Nephron progenitor cell (in vitro differentiated cells): ENCODE measurements around the gene MAP1LC3B2.

Experiments used
- DNase-seq: peaks from one replicate; pipeline ENCODE4 v3.0.0; 2021
- H3K27ac Mint-ChIP-seq: 2 replicates; pipeline ENCODE4 v1.8.0; 2021; ENCODE audit warnings: mild to moderate bottlenecking, moderate library complexity, mixed read lengths
- H3K27me3 Mint-ChIP-seq: 2 replicates; pipeline ENCODE4 v1.8.0; 2021; ENCODE audit warnings: mild to moderate bottlenecking, low read depth, mixed read lengths; ENCODE audit not compliant: poor library complexity
- H3K36me3 Mint-ChIP-seq: 2 replicates; pipeline ENCODE4 v1.8.0; 2021; ENCODE audit warnings: low read depth, mixed read lengths
- H3K4me1 Mint-ChIP-seq: 2 replicates; pipeline ENCODE4 v1.8.0; 2021; ENCODE audit warnings: mixed read lengths
- H3K4me3 Mint-ChIP-seq: 2 replicates; pipeline ENCODE4 v1.8.0; 2021; ENCODE audit warnings: mild to moderate bottlenecking, moderate library complexity, mixed read lengths
- H3K9me3 Mint-ChIP-seq: 2 replicates; pipeline ENCODE4 v1.8.0; 2021; ENCODE audit warnings: mild to moderate bottlenecking, moderate library complexity, mixed read lengths
- TF ChIP-seq, protein P1 (sequence below): fragments of 200-600 bp; sonication (generic); IDR thresholded peaks from 2 replicates; pipeline ENCODE4 v1.5.0; 2021; ENCODE audit warnings: antibody characterized with exemption

MAP1LC3B2 gene

DNA sequence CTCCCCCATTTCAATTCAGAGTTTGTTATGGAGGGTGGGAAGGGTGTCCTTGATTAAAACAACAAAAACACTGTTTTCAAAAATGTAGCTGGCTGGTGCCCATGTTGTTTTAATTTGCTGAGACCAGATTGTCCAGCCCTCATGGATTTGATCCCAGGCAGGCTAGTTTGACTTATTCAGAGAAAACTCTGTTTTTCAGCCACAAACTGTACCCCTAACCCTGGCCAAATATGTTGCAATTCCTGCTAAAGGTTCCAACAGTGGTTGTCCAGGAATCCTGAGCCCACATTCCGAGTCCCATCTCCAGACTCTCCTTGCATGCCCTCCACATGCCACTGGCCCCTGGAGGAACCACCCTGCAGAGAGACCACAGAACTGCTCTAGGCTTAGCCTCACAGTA is 36.0 kb downstream of the MAP1LC3B2 start:
- Mint-ChIP-seq H3K36me3 (no peaks in the 10 kb centered on the region), H3K9me3 (no peaks in the 10 kb centered on the region), H3K27ac (no peak overlapping the region), H3K4me1 (peaks cover 46% of the 10 kb centered on the region), H3K27me3 (peaks cover 13% of the 10 kb centered on the region), H3K4me3 (no peak overlapping the region)
- TF ChIP-seq, protein P1, sequence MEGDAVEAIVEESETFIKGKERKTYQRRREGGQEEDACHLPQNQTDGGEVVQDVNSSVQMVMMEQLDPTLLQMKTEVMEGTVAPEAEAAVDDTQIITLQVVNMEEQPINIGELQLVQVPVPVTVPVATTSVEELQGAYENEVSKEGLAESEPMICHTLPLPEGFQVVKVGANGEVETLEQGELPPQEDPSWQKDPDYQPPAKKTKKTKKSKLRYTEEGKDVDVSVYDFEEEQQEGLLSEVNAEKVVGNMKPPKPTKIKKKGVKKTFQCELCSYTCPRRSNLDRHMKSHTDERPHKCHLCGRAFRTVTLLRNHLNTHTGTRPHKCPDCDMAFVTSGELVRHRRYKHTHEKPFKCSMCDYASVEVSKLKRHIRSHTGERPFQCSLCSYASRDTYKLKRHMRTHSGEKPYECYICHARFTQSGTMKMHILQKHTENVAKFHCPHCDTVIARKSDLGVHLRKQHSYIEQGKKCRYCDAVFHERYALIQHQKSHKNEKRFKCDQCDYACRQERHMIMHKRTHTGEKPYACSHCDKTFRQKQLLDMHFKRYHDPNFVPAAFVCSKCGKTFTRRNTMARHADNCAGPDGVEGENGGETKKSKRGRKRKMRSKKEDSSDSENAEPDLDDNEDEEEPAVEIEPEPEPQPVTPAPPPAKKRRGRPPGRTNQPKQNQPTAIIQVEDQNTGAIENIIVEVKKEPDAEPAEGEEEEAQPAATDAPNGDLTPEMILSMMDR = no peak
- DNase-seq = no peak

DNA sequence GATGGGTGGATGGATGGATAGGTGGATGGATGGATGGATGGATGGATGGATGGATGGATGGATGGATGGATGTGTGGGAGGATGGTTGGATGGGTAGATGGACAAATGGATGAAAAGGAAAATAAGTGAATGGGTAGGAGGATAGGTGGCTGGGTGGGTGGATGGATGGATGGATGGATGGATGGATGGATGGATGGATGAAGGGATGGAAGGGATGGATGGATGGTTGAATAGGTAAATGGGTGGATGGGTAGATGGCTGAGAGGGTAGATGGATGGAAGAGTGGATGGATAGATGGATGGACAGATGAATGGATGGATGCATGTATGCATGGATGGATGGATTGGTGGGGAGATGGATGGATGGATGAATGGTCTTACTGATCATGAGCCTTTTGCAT is 36.5 kb downstream of the MAP1LC3B2 start:
- no peaks in the 10 kb centered on the region for H3K36me3 Mint-ChIP-seq
- H3K9me3 Mint-ChIP-seq = no peaks in the 10 kb centered on the region
- H3K4me1 Mint-ChIP-seq = peaks cover 46% of the 10 kb centered on the region
- H3K27me3 Mint-ChIP-seq = peaks cover 13% of the 10 kb centered on the region
- no peak overlapping the region for H3K27ac Mint-ChIP-seq
- no peak overlapping the region for H3K4me3 Mint-ChIP-seq
- TF ChIP-seq, protein P1 = no peak
- DNase-seq = no peak

DNA sequence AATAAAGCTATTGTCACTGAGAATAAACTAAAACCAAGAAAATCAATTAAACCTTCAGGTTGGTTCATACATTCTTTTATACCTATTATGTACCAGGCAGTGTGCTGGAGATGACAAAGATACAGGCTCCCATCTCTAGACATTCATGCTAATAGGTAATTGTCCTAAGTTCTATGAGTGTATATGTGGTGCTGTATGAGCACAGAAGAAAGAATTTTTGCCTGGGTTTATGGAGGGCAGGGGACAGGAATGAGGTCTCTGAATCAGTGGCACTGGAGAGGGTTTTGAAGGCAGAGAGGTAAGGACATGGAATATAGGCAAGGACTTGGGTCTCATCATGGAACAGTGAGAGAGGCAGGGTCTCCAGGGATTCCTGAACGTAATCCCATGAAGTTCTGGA is 38.7 kb downstream of the MAP1LC3B2 start:
- no peaks in the 10 kb centered on the region for H3K36me3 Mint-ChIP-seq

DNA sequence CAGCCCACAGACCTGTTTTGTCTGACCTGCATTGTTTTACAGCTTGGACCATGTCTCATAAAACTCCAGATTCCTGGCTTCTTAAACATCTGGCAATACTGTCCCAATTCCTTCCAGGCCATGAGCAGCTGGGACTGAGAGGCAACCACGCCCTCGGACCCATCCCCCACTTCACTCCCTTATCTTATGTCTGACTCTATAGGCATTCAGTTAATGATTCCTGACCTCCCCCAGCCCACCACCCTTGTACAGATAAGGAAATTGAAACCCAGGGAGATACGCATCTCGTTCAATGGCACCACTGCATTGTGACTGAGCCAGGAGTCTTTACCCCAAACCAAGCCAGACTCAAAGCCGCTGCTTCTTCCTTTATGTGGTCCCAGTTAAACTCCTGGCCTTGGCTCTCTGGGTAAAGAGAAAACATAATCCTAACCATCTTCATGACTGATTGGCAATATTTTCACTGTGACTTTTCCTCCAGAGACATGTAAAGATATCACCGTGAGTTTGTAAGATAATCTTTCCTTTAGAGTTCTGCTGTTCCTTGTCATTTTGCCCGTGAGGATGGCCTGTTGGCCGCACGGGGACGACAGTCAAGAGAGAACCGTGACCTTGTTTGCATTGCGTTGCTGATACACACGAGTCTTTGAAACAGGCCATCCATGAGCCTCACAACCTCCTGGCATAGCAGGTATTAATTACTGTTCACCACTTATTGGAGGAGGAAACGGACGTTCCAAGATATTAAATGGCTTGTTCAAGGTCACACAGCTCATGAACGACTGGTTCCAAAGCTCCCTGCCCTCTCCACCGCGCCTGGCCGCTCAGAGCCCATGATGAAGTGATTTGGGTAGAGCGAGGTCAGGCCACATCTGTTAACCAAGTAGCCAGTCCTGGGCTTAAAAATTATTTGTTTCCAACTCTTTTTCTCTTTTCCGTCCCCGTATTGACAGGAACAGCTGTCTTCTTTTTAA is 39.4 kb downstream of the MAP1LC3B2 start:
- TF ChIP-seq, protein P1 = no peak
- H3K36me3 Mint-ChIP-seq = no peaks in the 10 kb centered on the region
- no peaks in the 10 kb centered on the region for H3K9me3 Mint-ChIP-seq
- peak overlapping the region; percentile 59 for H3K4me3 Mint-ChIP-seq
- peaks cover 53% of the 10 kb centered on the region for H3K4me1 Mint-ChIP-seq
- no peak for DNase-seq
- H3K27me3 Mint-ChIP-seq = peaks cover 11% of the 10 kb centered on the region
- H3K27ac Mint-ChIP-seq = peak overlapping the region; percentile 26

More for the DNA sequence above, 38.7 kb downstream of the MAP1LC3B2 start:
- Mint-ChIP-seq H3K27me3 (peaks cover 13% of the 10 kb centered on the region), H3K4me1 (peaks cover 51% of the 10 kb centered on the region), H3K4me3 (peak overlapping the region; percentile 1), H3K9me3 (no peaks in the 10 kb centered on the region), H3K27ac (no peak overlapping the region)
- TF ChIP-seq, protein P1 = no peak
- no peak for DNase-seq

DNA sequence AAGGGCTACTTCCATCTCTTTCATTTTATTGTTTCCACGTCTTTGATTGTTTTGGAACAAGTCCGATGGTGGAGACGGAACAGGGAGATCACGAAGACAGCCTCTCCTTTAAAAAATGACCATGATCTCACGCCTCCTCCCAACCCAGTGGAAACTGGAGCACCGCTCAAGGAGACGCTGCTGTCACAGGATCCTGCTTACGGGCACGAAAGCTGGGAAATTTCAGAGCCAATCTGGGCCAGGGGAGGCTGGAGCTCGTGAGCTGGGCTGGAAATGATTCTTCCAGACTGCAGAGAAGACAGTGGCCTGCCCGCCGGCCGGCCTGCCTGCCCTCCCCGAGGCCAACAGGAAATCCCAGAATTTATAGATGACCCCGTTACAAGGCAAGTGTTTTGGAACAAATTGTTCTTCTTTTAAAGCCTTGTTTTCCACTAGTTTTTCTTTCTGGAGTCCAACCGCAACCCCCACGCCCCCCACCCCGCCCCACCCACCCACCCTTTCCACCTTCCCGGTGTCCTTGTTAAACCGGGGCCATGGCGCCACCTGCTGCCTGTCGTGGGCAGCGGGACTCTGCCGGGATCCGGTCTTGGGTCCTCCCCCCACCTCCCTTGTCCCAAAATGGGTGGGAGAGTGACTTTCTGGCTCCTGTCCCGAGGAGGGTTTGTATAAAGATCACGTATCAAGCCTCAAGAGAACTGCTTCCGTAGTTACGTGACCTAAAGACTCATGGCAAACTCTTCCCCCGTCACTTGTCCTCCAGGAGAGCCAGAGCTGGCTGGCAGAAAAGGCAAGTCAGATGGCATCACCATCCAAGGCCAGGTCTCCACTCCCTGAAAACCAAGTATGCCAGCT is 40.3 kb downstream of the MAP1LC3B2 start:
- Mint-ChIP-seq H3K4me3 (peak overlapping the region; percentile 59), H3K36me3 (no peaks in the 10 kb centered on the region), H3K4me1 (peaks cover 56% of the 10 kb centered on the region), H3K27ac (peak overlapping the region; percentile 26), H3K9me3 (no peaks in the 10 kb centered on the region), H3K27me3 (peaks cover 9% of the 10 kb centered on the region)
- DNase-seq = peak; percentile 85
- TF ChIP-seq, protein P1 = peak; percentile 54
